ENCODE results near the gene WDR49. TPM values are rescaled to one million over a fixed set of nuclear protein-coding genes. Genes with fewer than 3 reads are reported as not detected.

The WDR49 gene
- total RNA-seq, 1 experiment from 2014 or later, result 1.3 TPM

DNA sequence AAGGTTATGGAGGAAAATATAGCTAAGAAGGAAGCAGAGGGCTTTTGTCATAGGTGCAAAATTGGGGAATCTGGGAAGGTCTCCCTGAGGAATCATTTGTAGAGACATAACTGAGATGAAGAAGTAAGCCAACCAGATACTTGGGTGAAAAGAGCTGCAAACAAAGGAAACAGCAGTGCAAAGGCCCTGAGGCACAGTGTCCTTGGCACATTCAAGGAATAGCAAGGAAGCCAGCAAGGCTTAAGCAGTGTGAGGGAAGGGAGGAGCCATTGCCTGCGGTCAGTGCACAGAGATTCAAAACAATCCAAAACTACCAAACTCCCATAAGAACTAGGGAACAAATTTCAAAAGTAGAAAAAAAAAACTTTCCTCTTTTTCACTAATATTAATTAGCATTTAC, 88.3 kb downstream of the WDR49 start:
- Histone ChIP-seq H4K91ac (ENCODE audit: insufficient read length, low read depth, low read length) (no peak overlapping the region), H3K56ac (ENCODE audit: insufficient read length, low read depth, low read length) (no peak overlapping the region), H2BK5ac (ENCODE audit: insufficient read length, low read length) (no peak overlapping the region), H3K79me1 (ENCODE audit: insufficient read depth, low read depth, low read length, poor library complexity, severe bottlenecking) (no peaks in the 10 kb centered on the region), H2BK12ac (ENCODE audit: insufficient read length, low read depth, low read length) (no peak overlapping the region), H3T11ph (ENCODE audit: low read length) (no peak overlapping the region), H3K18ac (ENCODE audit: insufficient read length, low read depth, low read length) (no peak overlapping the region), H4K8ac (replicated peaks; ENCODE audit: insufficient read length, low read depth, low read length) (no peak overlapping the region), H3K23me2 (ENCODE audit: insufficient read length, low read depth, low read length, poor library complexity, severe bottlenecking) (no peaks in the 10 kb centered on the region), H3K4me1 (ENCODE audit: insufficient read depth, low read length) (no peaks in the 10 kb centered on the region), H2BK120ac (ENCODE audit: low read depth, low read length, poor library complexity, severe bottlenecking) (no peak overlapping the region), H3K27me3 (ENCODE audit: insufficient read depth, low read length) (no peaks in the 10 kb centered on the region), H2BK15ac (ENCODE audit: low read depth, low read length) (no peak overlapping the region), H3K14ac (ENCODE audit: insufficient read depth, low read length) (no peak overlapping the region), H3K9me3 (ENCODE audit: control insufficient read depth, low read depth, low read length) (no peaks in the 10 kb centered on the region), H2BK20ac (ENCODE audit: low read depth, low read length, poor library complexity, severe bottlenecking) (no peak overlapping the region), H3K4me2 (ENCODE audit: insufficient read depth, insufficient read length, low read length) (no peak overlapping the region), H3K9ac (ENCODE audit: extremely low read depth, insufficient read length, low read length) (no peak overlapping the region), H2AK5ac (ENCODE audit: insufficient read length, low read length) (no peak overlapping the region), H3K27ac (ENCODE audit: insufficient read length, low read depth, low read length) (no peak overlapping the region), H4K5ac (ENCODE audit: insufficient read length, low read depth, low read length) (no peak overlapping the region), H2AFZ (ENCODE audit: low read length) (no peak overlapping the region), H3K79me2 (ENCODE audit: insufficient read depth, low read length) (no peaks in the 10 kb centered on the region), H3K4ac (ENCODE audit: low read depth, low read length) (no peak overlapping the region), H4K20me1 (ENCODE audit: control insufficient read depth, insufficient read depth, insufficient read length) (no peaks in the 10 kb centered on the region), H3K23ac (ENCODE audit: insufficient read length, low read depth, low read length) (no peak overlapping the region)
- no peaks in the 10 kb centered on the region for H3K4me1 Mint-ChIP-seq
- no peak overlapping the region for H3K27ac Mint-ChIP-seq
- no peaks in the 10 kb centered on the region for H3K27me3 Mint-ChIP-seq (ENCODE audit: low read depth)
- TF ChIP-seq, protein P1, sequence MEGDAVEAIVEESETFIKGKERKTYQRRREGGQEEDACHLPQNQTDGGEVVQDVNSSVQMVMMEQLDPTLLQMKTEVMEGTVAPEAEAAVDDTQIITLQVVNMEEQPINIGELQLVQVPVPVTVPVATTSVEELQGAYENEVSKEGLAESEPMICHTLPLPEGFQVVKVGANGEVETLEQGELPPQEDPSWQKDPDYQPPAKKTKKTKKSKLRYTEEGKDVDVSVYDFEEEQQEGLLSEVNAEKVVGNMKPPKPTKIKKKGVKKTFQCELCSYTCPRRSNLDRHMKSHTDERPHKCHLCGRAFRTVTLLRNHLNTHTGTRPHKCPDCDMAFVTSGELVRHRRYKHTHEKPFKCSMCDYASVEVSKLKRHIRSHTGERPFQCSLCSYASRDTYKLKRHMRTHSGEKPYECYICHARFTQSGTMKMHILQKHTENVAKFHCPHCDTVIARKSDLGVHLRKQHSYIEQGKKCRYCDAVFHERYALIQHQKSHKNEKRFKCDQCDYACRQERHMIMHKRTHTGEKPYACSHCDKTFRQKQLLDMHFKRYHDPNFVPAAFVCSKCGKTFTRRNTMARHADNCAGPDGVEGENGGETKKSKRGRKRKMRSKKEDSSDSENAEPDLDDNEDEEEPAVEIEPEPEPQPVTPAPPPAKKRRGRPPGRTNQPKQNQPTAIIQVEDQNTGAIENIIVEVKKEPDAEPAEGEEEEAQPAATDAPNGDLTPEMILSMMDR (conservative IDR thresholded peaks at IDR 0.05), result no peak
- H3K36me3 Mint-ChIP-seq (ENCODE audit: insufficient read depth in 1 of 3, low read depth in 3 of 3), result no peaks in the 10 kb centered on the region
- H3K4me3 Mint-ChIP-seq, result no peak overlapping the region
- no peaks in the 10 kb centered on the region for H3K9me3 Mint-ChIP-seq
- DNase-seq, result no peak
- WGBS (ENCODE audit: extremely low coverage, insufficient read length, low lambda C conversion rate), result no CpG with 5 or more reads among the region's 1 CpG

Data from H9 (cell line).